ENCODE measurements around the gene CSAD. TPM values are rescaled to one million over a fixed set of nuclear protein-coding genes. Genes with fewer than 3 reads are reported as not detected.

CSAD gene
- total and polyA plus RNA-seq, 2 donors (not counting 3 experiments of a cell fraction or from before 2014, with no cell fraction given), result 21.1 to 24.4 TPM

DNA sequence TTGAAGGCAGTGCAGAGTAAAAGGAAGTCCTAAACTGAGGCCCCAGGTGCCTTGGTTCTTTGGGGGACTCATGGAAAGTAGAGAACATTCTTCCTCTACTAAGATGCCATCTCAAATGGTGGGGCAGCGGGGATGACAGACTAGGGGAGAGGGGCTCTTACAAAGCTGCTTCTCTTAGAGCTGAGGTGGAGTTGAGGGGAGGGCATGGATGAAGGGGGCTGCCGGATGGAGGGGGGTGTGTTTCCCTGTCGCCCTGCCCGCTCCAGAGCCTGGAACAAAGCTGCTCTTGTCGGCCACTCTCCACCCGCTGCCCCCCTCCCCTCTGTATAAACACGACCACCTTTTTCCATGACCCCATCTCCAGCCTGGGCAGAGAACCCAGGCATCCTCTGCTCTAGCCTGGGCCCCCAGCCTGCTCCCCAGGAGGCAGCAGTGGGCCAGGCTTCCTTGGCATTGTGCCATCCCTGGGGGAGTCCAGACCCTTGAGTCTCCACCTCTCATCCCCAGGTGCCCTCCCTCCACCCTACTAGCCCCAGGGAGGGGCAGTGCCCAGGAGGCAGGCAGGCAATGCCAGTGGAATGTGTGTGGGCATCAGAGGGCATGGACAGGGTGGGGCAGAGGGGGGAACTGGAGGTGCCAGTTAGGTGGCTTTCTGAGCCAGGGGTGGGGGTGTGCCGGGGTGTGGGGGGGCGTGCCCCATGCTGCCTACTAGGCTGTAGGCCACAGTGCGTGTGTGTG lies 49.6 kb upstream of the CSAD start:
- TF ChIP-seq POLR2A (IDR thresholded peaks at IDR 0.05; ENCODE audit: low read depth, low read length) (no peak), CTCF (IDR thresholded peaks at IDR 0.05; ENCODE audit: extremely low read depth in 1 of 2, insufficient read depth in 1 of 2, low read depth in 1 of 2, low read length in 2 of 2) (no peak), FOS (IDR thresholded peaks at IDR 0.05; ENCODE audit: borderline replicate concordance, insufficient read depth, low read length) (no peak), JUN (IDR thresholded peaks at IDR 0.05; ENCODE audit: borderline replicate concordance, insufficient read depth, insufficient read length, low read depth) (no peak), GATA2 (IDR thresholded peaks at IDR 0.05; ENCODE audit: insufficient read depth, insufficient read length, low read depth, low read length) (no peak)
- TF ChIP-seq, protein P1, sequence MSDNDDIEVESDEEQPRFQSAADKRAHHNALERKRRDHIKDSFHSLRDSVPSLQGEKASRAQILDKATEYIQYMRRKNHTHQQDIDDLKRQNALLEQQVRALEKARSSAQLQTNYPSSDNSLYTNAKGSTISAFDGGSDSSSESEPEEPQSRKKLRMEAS (IDR thresholded peaks at IDR 0.05; ENCODE audit: insufficient read depth, insufficient read length), result no peak
- Histone ChIP-seq H3K9me3 (replicated peaks; ENCODE audit: control insufficient read depth, insufficient read depth, low read length) (no peaks in the 10 kb centered on the region), H3K9me1 (replicated peaks; ENCODE audit: control insufficient read depth, extremely low read depth, insufficient read depth, low read length) (no peaks in the 10 kb centered on the region), H3K79me2 (ENCODE audit: control insufficient read depth, insufficient read depth, low read length) (no peaks in the 10 kb centered on the region), H3K4me1 (ENCODE audit: control insufficient read depth, extremely low read depth, insufficient read depth, low read length) (no peaks in the 10 kb centered on the region), H3K4me3 (replicated peaks in 1 of 3; ENCODE audit: insufficient read depth in 1 of 3, low read depth in 1 of 3, low read length in 3 of 3) (no peak overlapping the region), H3K27me3 (ENCODE audit: control insufficient read depth in 2 of 2, insufficient read depth in 2 of 2, low read length in 2 of 2) (peaks cover 10 to 11% of the 10 kb centered on the region in 2 experiments), H3K36me3 (ENCODE audit: control insufficient read depth in 2 of 2, extremely low read depth in 1 of 2, insufficient read depth in 2 of 2, low read length in 2 of 2) (no peaks in the 10 kb centered on the region), H2AFZ (ENCODE audit: low read depth, low read length) (no peak overlapping the region), H3K27ac (ENCODE audit: insufficient read depth, low read depth, low read length) (no peak overlapping the region), H3K4me2 (ENCODE audit: insufficient read depth, low read length) (no peak overlapping the region), H4K20me1 (replicated peaks; ENCODE audit: control insufficient read depth, extremely low read depth, insufficient read depth, low read length) (no peaks in the 10 kb centered on the region), H3K9ac (replicated peaks; ENCODE audit: extremely low read depth, insufficient read depth, low read length) (no peak overlapping the region)
- ChIA-PET CTCF (interaction anchor here (2.0 kb wide), 1 partner anchor 9 kb away, joined by 4 read pairs; no protein-coding TSS in a partner anchor), POLR2A (no interaction called here)
- intact Hi-C loops (cut with micrococcal nuclease), result no loop called here
- FAIRE-seq (no peak), DNase-seq (ENCODE audit: low read depth, low spot score) (no peak)
- no TSS peak for BruUV-seq (replicated peaks)
- dilution Hi-C loops (cut with MboI; ENCODE audit: extremely low pct_ligation_motif_present, low sequenced_read_pairs), result no loop called here

Measured in endothelial cell of umbilical vein (primary cell).